OCI-LY1 (cell line): ENCODE measurements around the gene PIK3R4.

ENCODE experiments used
- H2AFZ ChIP-seq: fragments of 200-600 bp; sonication (generic), shearing (Covaris generic); 2 replicates; pipeline ENCODE4 v1.6.0; 2014; ENCODE audit warnings: antibody characterized with exemption, mild to moderate bottlenecking, low read length
- H3F3A ChIP-seq: fragments of 200-600 bp; sonication (generic), shearing (Covaris generic); 2 replicates; pipeline ENCODE4 v1.6.0; 2014; ENCODE audit warnings: mild to moderate bottlenecking, antibody characterized with exemption, low read length, moderate library complexity; ENCODE audit not compliant: insufficient read depth
- H3K27ac ChIP-seq: fragments of 200-600 bp; sonication (generic); 2 replicates; pipeline ENCODE4 v1.5.1; 2014; ENCODE audit warnings: low read length, mixed run types, mild to moderate bottlenecking, low read depth; ENCODE audit not compliant: poor library complexity, severe bottlenecking
- H3K27me3 ChIP-seq: fragments of 200-600 bp; sonication (generic); 2 replicates; pipeline ENCODE4 v1.6.0; 2014; ENCODE audit warnings: antibody characterized with exemption, mild to moderate bottlenecking, low read length, moderate library complexity; ENCODE audit not compliant: insufficient read depth
- H3K36me3 ChIP-seq: fragments of 200-600 bp; sonication (generic); 2 replicates; pipeline ENCODE4 v1.6.1; 2014; ENCODE audit warnings: mild to moderate bottlenecking, antibody characterized with exemption, low read length, moderate library complexity, mixed read lengths; ENCODE audit not compliant: insufficient read depth
- H3K4me1 ChIP-seq: fragments of 200-600 bp; sonication (generic); 2 replicates; pipeline ENCODE4 v1.5.1; 2014; ENCODE audit warnings: mild to moderate bottlenecking, low read length, moderate library complexity; ENCODE audit not compliant: insufficient read depth, severe bottlenecking
- H3K4me2 ChIP-seq: fragments of 200-600 bp; sonication (generic), shearing (Covaris generic); 2 replicates; pipeline ENCODE4 v1.6.1; 2014; ENCODE audit warnings: low read length
- H3K4me3 ChIP-seq: fragments of 200-600 bp; sonication (generic); 2 replicates; pipeline ENCODE4 v1.5.1; 2014; ENCODE audit warnings: low read length, low read depth, mild to moderate bottlenecking, mixed read lengths; ENCODE audit not compliant: poor library complexity, severe bottlenecking
- H3K79me2 ChIP-seq: fragments of 200-600 bp; shearing (Covaris generic); 2 replicates; pipeline ENCODE4 v1.6.1; 2016; ENCODE audit warnings: mixed run types, low read length, mixed read lengths; ENCODE audit not compliant: insufficient read depth
- H3K9ac ChIP-seq: fragments of 200-600 bp; sonication (generic), shearing (Covaris generic); 2 replicates; pipeline ENCODE4 v1.6.1; 2014; ENCODE audit warnings: mild to moderate bottlenecking, low read length, mixed read lengths
- H3K9me2 ChIP-seq: fragments of 200-600 bp; sonication (generic), shearing (Covaris generic); 2 replicates; pipeline ENCODE4 v1.6.1; 2014; ENCODE audit warnings: low read depth, mild to moderate bottlenecking, low read length, mixed read lengths
- H3K9me3 ChIP-seq: fragments of 200-600 bp; shearing (Covaris generic); 2 replicates; pipeline ENCODE4 v1.6.1; 2014; ENCODE audit warnings: low read length, mixed read lengths
- H4K20me1 ChIP-seq: fragments of 200-600 bp; sonication (generic), shearing (Covaris generic); 2 replicates; pipeline ENCODE4 v1.6.0; 2016; ENCODE audit warnings: mild to moderate bottlenecking, low read length; ENCODE audit not compliant: insufficient read depth
- CTCF ChIP-seq: fragments of 200-600 bp; sonication (generic), shearing (Covaris generic); IDR thresholded peaks from 2 replicates; pipeline ENCODE4 v1.5.1; 2017; ENCODE audit warnings: mild to moderate bottlenecking, antibody characterized with exemption, low read length, moderate library complexity, mixed read lengths
- EZH2 ChIP-seq: fragments of 200-600 bp; sonication (generic), shearing (Covaris generic); IDR thresholded peaks from 2 replicates; pipeline ENCODE4 v1.8.0; 2017; ENCODE audit warnings: borderline replicate concordance, mixed run types, mild to moderate bottlenecking, antibody characterized with exemption, low read length, moderate library complexity, mixed read lengths

Gene PIK3R4

GRCh38 chr3:130783629-130784028, 37.0 kb upstream of the PIK3R4 start:
- Histone ChIP-seq H2AFZ (no peak overlapping the region), H3K27ac (no peak overlapping the region), H3K36me3 (no peaks in the 10 kb centered on the region), H4K20me1 (no peaks in the 10 kb centered on the region), H3K9me2 (no peaks in the 10 kb centered on the region), H3K4me1 (no peaks in the 10 kb centered on the region), H3K9me3 (no peaks in the 10 kb centered on the region), H3K4me2 (no peak overlapping the region), H3K79me2 (no peaks in the 10 kb centered on the region), H3F3A (no peaks in the 10 kb centered on the region), H3K27me3 (no peaks in the 10 kb centered on the region), H3K4me3 (no peak overlapping the region), H3K9ac (no peak overlapping the region)
- TF ChIP-seq CTCF (no peak), EZH2 (no peak)

DNA sequence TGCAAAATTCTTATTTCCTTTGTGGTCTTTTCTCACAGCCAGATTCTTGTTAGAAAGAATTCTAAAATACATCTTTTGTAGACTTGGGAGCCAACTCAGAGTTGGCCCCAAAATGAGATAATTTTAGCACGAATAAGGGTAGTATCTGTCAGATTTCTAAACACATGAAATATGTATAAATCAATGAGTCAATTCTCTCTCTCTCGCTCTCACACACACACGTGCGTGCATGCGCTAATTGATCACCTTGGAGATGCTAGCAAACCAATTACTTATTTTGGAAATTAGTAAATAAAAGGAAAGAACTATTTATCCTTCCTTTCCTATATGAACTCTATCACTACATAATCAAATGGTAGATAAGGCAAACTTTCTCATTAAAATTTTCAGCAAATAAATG, 32.9 kb upstream of the PIK3R4 start:
- Histone ChIP-seq H3K36me3 (no peaks in the 10 kb centered on the region), H3K9me2 (no peaks in the 10 kb centered on the region), H3K79me2 (no peaks in the 10 kb centered on the region), H3K4me2 (no peak overlapping the region), H3K9me3 (no peaks in the 10 kb centered on the region), H2AFZ (no peak overlapping the region), H3K27ac (no peak overlapping the region), H3F3A (no peaks in the 10 kb centered on the region), H3K27me3 (no peaks in the 10 kb centered on the region), H4K20me1 (no peaks in the 10 kb centered on the region), H3K9ac (no peak overlapping the region), H3K4me1 (no peaks in the 10 kb centered on the region), H3K4me3 (no peak overlapping the region)
- TF ChIP-seq CTCF (no peak), EZH2 (no peak)

DNA sequence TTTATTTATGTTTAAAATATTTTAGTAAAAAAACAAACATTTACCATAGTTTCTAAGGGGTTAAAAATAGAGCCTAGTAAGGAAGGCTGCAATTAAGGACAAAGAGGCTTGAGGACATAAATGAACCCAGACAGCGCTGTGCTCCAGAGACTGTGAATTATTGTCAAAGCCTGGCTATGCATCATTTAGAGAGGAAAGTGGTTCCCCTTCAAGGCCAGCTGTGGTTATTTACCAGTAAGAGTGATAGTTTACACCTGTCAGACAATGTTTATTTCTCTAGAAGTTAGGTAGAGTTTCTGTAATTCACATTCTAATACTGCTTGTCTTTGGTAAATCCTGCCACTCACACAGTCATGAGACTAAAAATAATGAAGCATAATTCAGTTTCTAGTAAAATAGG, 32.4 kb upstream of the PIK3R4 start:
- TF ChIP-seq CTCF (no peak), EZH2 (no peak)
- H3K4me2 ChIP-seq = no peak overlapping the region
- H3K4me3 ChIP-seq = no peak overlapping the region
- H3K9me3 ChIP-seq = no peaks in the 10 kb centered on the region
- H3K9me2 ChIP-seq = no peaks in the 10 kb centered on the region
- no peaks in the 10 kb centered on the region for H4K20me1 ChIP-seq
- H2AFZ ChIP-seq = no peak overlapping the region
- H3K36me3 ChIP-seq = no peaks in the 10 kb centered on the region
- no peaks in the 10 kb centered on the region for H3K4me1 ChIP-seq
- no peaks in the 10 kb centered on the region for H3K79me2 ChIP-seq
- H3K27ac ChIP-seq = no peak overlapping the region
- no peak overlapping the region for H3K9ac ChIP-seq
- H3K27me3 ChIP-seq = no peaks in the 10 kb centered on the region
- no peaks in the 10 kb centered on the region for H3F3A ChIP-seq
